ENCODE results near the gene CSRP1. TPM values are rescaled to one million over a fixed set of nuclear protein-coding genes. Genes with fewer than 3 reads are reported as not detected.
A peak's percentile ranks its signal among the peaks of the same experiment; 100 is the strongest.

The CSRP1 gene
- total RNA-seq, 1 donor from 2014 or later: 630 TPM

GRCh38 chr1:201456499-201457309, 50.2 kb downstream of the CSRP1 start:
- peak; percentile 91 for DNase-seq (ENCODE audit: low read depth)
- no peak for TF ChIP-seq CTCF (conservative IDR thresholded peaks at IDR 0.05; ENCODE audit: low read depth, low read length)
- H3K4me3 ChIP-seq (ENCODE audit: low read depth, low read length): no peak overlapping the region

DNA sequence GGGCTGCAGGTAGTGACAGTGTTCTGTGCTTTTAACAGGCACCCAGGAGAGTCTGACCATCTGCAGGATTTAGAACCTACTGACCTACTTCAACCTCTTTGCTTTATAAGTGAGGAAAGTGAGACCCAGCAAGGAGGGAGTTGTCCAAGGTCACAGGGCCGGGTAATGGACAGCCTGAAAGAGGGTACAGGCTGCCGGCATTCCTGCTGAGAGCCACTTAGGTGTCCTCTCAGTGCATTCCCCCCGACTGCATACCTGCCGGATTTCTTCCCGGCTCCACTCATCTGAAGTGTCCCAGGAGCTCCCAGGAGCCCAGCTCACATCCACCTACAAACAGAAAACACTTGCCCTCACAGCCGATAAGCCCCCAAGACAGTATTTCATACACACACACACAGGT, 51.8 kb downstream of the CSRP1 start:
- DNase-seq (ENCODE audit: low read depth): no peak
- H3K4me3 ChIP-seq (ENCODE audit: low read depth, low read length): no peak overlapping the region
- no peak for TF ChIP-seq CTCF (conservative IDR thresholded peaks at IDR 0.05; ENCODE audit: low read depth, low read length)

- no peak for TF ChIP-seq CTCF (conservative IDR thresholded peaks at IDR 0.05; ENCODE audit: low read depth, low read length)
- H3K4me3 ChIP-seq (ENCODE audit: low read depth, low read length): no peak overlapping the region
- DNase-seq (ENCODE audit: low read depth): no peak
Observed at GRCh38 chr1:201454608-201455007, 52.3 kb downstream of the CSRP1 start.

- no peak overlapping the region for H3K4me3 ChIP-seq (ENCODE audit: low read depth, low read length)
- TF ChIP-seq CTCF (conservative IDR thresholded peaks at IDR 0.05; ENCODE audit: low read depth, low read length): no peak
- DNase-seq (ENCODE audit: low read depth): no peak
Observed at GRCh38 chr1:201452866-201453265, 54.1 kb downstream of the CSRP1 start.

DNA sequence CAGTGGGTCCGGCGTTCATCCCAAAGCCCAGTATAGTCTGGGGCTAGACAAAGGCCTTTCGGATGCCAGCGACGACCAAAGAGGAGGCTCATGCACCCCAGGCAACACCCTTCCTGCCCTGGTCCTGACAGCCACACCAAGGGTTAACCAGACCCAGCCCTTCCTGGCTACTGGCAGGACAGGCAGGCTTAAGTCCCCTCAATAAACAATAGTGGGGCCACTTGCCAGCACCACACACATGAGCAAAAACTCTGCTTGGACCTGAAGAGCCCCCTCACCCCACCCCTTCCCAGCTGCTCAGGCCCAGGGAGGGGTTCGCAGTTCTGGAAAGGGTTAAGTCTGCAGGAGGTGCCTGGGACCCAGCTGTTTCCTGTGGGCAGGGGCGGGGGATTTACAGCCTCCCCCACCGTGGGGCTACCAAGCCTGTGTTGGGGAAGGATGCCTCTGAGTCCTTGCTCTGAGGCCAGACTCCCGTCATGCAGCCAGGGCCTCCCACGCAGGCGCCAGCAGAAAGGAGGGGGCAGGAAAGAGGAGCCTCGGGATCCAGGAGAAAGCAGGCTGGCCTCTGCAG, 56.1 kb downstream of the CSRP1 start:
- TF ChIP-seq CTCF (conservative IDR thresholded peaks at IDR 0.05; ENCODE audit: low read depth, low read length): no peak
- no peak overlapping the region for H3K4me3 ChIP-seq (ENCODE audit: low read depth, low read length)
- no peak for DNase-seq (ENCODE audit: low read depth)

DNA sequence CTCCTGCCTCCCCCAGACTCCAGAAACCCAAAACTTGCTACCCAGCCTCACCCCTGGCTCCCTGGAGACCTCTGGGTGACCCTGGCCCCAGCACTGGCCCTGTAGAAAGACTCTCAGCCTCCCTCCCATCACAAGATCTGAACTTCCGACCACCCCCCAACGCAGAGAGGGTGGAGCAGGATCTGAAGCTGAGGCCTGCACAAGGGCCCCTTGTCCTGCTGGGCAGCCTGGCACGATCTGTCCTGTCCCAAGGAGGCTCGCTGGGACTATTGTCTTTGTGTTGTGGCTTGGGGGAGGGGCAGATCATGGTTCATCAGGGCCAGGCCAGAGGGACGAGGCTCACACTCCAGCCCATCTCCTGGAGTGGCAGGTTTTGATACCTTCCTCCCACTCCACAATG, 57.9 kb downstream of the CSRP1 start:
- no peak for TF ChIP-seq CTCF (conservative IDR thresholded peaks at IDR 0.05; ENCODE audit: low read depth, low read length)
- DNase-seq (ENCODE audit: low read depth): no peak
- no peak overlapping the region for H3K4me3 ChIP-seq (ENCODE audit: low read depth, low read length)

Measured in epithelial cell of proximal tubule (primary cell).